IMR-90 (cell line): ENCODE results near the gene HAGHL. TPM values are rescaled to one million over a fixed set of nuclear protein-coding genes. Genes with fewer than 3 reads are reported as not detected.

Experiments used
- ATAC-seq: fragments of 200-7000 bp; cut with Tn5 transposase; 2 replicates; pipeline ENCODE4 v1.9.1; 2020; ENCODE audit warnings: low read depth, mild to moderate bottlenecking, moderate library complexity
- BruUV-seq: library from RNA; stranded (reverse); fragments of 400-500 nt; replicated peaks from 2 replicates; lab custom pipeline; 2021; lab: Mats Ljungman, UMichigan
- CTCF ChIA-PET: fragments of 300-600 bp; formaldehyde crosslinking; extraction: SDS; loops from one replicate; lab custom pipeline; 2021; ENCODE audit warnings: antibody characterized with exemption; lab: Yijun Ruan, JAX
- POLR2A ChIA-PET: fragments of 300-600 bp; sonication (Branson Sonifier 250); formaldehyde crosslinking; loops from one replicate; lab custom pipeline; 2022; ENCODE audit warnings: antibody characterized with exemption; ENCODE audit not compliant: unreplicated experiment; lab: Charles Lee
- DNase-seq: peaks from one replicate; pipeline ENCODE4 v3.0.0; 2013
- H2AFZ ChIP-seq: replicated peaks from 2 replicates; pipeline ENCODE3; 2013; ENCODE audit warnings: low read length, mild to moderate bottlenecking; ENCODE audit not compliant: poor library complexity
- H2AK5ac ChIP-seq: 2 replicates; pipeline ENCODE4 v1.6.1; 2013; ENCODE audit warnings: low read depth, low read length, inconsistent platforms
- H2AK9ac ChIP-seq: replicated peaks from 2 replicates; pipeline ENCODE3; 2013; ENCODE audit warnings: mild to moderate bottlenecking, low read depth, low read length, moderate library complexity; ENCODE audit not compliant: poor library complexity
- H2BK120ac ChIP-seq: 2 replicates; pipeline ENCODE4 v1.6.1; 2013; ENCODE audit warnings: low read depth, low read length, inconsistent platforms
- H2BK15ac ChIP-seq: 3 replicates; pipeline ENCODE4 v1.6.1; 2013; ENCODE audit warnings: low read depth, low read length, inconsistent platforms
- H2BK20ac ChIP-seq: 2 replicates; pipeline ENCODE4 v1.6.1; 2013; ENCODE audit warnings: low read depth, mild to moderate bottlenecking, inconsistent platforms, low read length, moderate library complexity
- H2BK5ac ChIP-seq: 2 replicates; pipeline ENCODE4 v1.6.1; 2013; ENCODE audit warnings: mild to moderate bottlenecking, low read depth, low read length, inconsistent platforms; ENCODE audit not compliant: poor library complexity, severe bottlenecking
- H3K14ac ChIP-seq: replicated peaks from 2 replicates; pipeline ENCODE4 v1.6.1; 2013; ENCODE audit warnings: low read depth, low read length, inconsistent platforms
- H3K18ac ChIP-seq: 2 replicates; pipeline ENCODE4 v1.6.1; 2013; ENCODE audit warnings: low read depth, low read length, control low read depth
- H3K23ac ChIP-seq: 2 replicates; pipeline ENCODE4 v1.6.1; 2013; ENCODE audit warnings: low read depth, low read length, inconsistent platforms
- H3K27ac ChIP-seq: 2 replicates; pipeline ENCODE4 v1.5.1; 2013; ENCODE audit warnings: mild to moderate bottlenecking, control low read depth, low read length; ENCODE audit not compliant: insufficient read depth
- H3K27me3 ChIP-seq: 2 replicates; pipeline ENCODE4 v1.6.1; 2013; ENCODE audit warnings: low read length; ENCODE audit not compliant: control insufficient read depth, insufficient read depth
- H3K36me3 ChIP-seq: 2 replicates; pipeline ENCODE4 v1.6.1; 2013; ENCODE audit warnings: low read length, mixed read lengths; ENCODE audit not compliant: control insufficient read depth, insufficient read depth
- H3K4ac ChIP-seq: 2 replicates; pipeline ENCODE4 v1.6.1; 2013; ENCODE audit warnings: low read depth, low read length, inconsistent platforms
- H3K4me1 ChIP-seq: 2 replicates; pipeline ENCODE4 v1.6.1; 2013; ENCODE audit warnings: low read length, mixed read lengths; ENCODE audit not compliant: control insufficient read depth, insufficient read depth
- H3K4me2 ChIP-seq: 2 replicates; pipeline ENCODE4 v1.6.1; 2013; ENCODE audit warnings: low read depth, mild to moderate bottlenecking, control low read depth, low read length, moderate library complexity
- H3K4me3 ChIP-seq: 2 replicates; pipeline ENCODE4 v1.5.1; 2013; ENCODE audit warnings: low read depth, mild to moderate bottlenecking, control low read depth, low read length, moderate library complexity; ENCODE audit not compliant: insufficient read depth
- H3K56ac ChIP-seq: 2 replicates; pipeline ENCODE4 v1.6.1; 2013; ENCODE audit warnings: low read length, inconsistent platforms; ENCODE audit not compliant: insufficient read depth; ENCODE audit errors: extremely low read depth
- H3K79me1 ChIP-seq, 2 experiments: 2 replicates each; pipeline ENCODE4 v1.6.1; 2013; ENCODE audit warnings: low read length in 2 of 2, inconsistent platforms in 1 of 2, low read depth in 1 of 2
- H3K9ac ChIP-seq: 2 replicates; pipeline ENCODE4 v1.6.1; 2013; ENCODE audit warnings: low read depth, low read length, control low read depth
- H3K9me1 ChIP-seq: 2 replicates; pipeline ENCODE4 v1.6.1; 2013; ENCODE audit warnings: low read length, inconsistent platforms; ENCODE audit not compliant: insufficient read depth
- H3K9me3 ChIP-seq: 2 replicates; pipeline ENCODE4 v1.6.1; 2013; ENCODE audit warnings: low read length; ENCODE audit not compliant: control insufficient read depth, insufficient read depth
- H4K20me1 ChIP-seq: 2 replicates; pipeline ENCODE4 v1.6.1; 2013; ENCODE audit warnings: low read length, inconsistent platforms; ENCODE audit not compliant: insufficient read depth
- H4K5ac ChIP-seq: 2 replicates; pipeline ENCODE4 v1.6.1; 2013; ENCODE audit warnings: mild to moderate bottlenecking, low read depth, low read length, control low read depth
- H4K8ac ChIP-seq, 2 experiments: 2 replicates each; pipeline ENCODE4 v1.6.1; 2013; ENCODE audit warnings: low read depth in 2 of 2, low read length in 2 of 2, control low read depth in 1 of 2, inconsistent platforms in 1 of 2
- H4K91ac ChIP-seq: 2 replicates; pipeline ENCODE4 v1.6.1; 2013; ENCODE audit warnings: low read depth, low read length, inconsistent platforms; ENCODE audit not compliant: insufficient read depth
- CTCF ChIP-seq: conservative IDR thresholded peaks from 2 replicates; pipeline ENCODE4 v1.5.1; 2012; ENCODE audit warnings: mild to moderate bottlenecking, low read depth, low read length, improper control_type of control experiment
- MAZ ChIP-seq: IDR thresholded peaks from 2 replicates; pipeline ENCODE4 v1.6.1; 2012; ENCODE audit warnings: low read depth, mild to moderate bottlenecking, low read length, improper control_type of control experiment, moderate library complexity, borderline replicate concordance
- WGBS, 2 experiments: methylation state at CpG; one replicate each; pipeline versions ENCODE4 v1.1.5 to v1.1.7; 2013; ENCODE audit warnings: missing lambda C conversion rate in 2 of 2; ENCODE audit not compliant: insufficient read length in 1 of 2; ENCODE audit errors: extremely low coverage in 2 of 2; 5-methylcytosine and 5-hydroxymethylcytosine counted together
- dilution Hi-C: fragments of 300-500 bp; cut with HindIII; formaldehyde crosslinking; loops from one replicate; pipeline ENCODE4 v1.14.3; 2018; ENCODE audit warnings: low sequenced_read_pairs; ENCODE audit not compliant: unreplicated experiment
- in situ Hi-C: fragments of 300-500 bp; cut with MboI; formaldehyde crosslinking; loops from 3 replicates; pipeline ENCODE4 v1.14.3; 2019; ENCODE audit warnings: low sequenced_read_pairs, inconsistent platforms, mixed read lengths
- intact Hi-C: fragments of 100-400 bp; cut with micrococcal nuclease; formaldehyde crosslinking; loops from 2 replicates; pipeline ENCODE4 v1.10.0; 2022
- polyA plus RNA-seq, 3 experiments: library from polyadenylated mRNA; depleted of rRNA; stranded (reverse); fragments of >200 nt; gene quantifications; 2 replicates each; pipeline ENCODE4 v1.2.3, GENCODE V29; 2012; ENCODE audit warnings: low replicate concordance in 1 of 3
- total RNA-seq: library from RNA; depleted of rRNA; stranded (reverse); fragments of >200 nt; gene quantifications from 2 replicates; pipeline ENCODE4 v1.2.3, GENCODE V29; 2012

Gene HAGHL
- total and polyA plus RNA-seq, 2 of the 4 experiments (the other 2 are of a cell fraction), result 3.0 to 12.5 TPM

GRCh38 chr16:719815-720446 lies 7.0 kb upstream of the HAGHL start:
- peak overlapping the region; percentile 16 for H3K27ac ChIP-seq
- DNase-seq (no peak), ATAC-seq (no peak)
- H4K91ac ChIP-seq, result no peak overlapping the region
- H2BK20ac ChIP-seq, result no peak overlapping the region
- peaks cover 7% of the 10 kb centered on the region for H4K20me1 ChIP-seq
- no peak for TF ChIP-seq MAZ
- peak; percentile 23 for TF ChIP-seq CTCF
- WGBS, 2 experiments, result 10% methylated on average over 2 of the region's 16 CpGs; no CpG with 5 or more reads in 1 of the 2 experiments
- peak overlapping the region; percentile 98 for H3K4me3 ChIP-seq
- peak overlapping the region; percentile 28; the same call in 1 of the 2 replicates for H3K23ac ChIP-seq
- BruUV-seq, result no TSS peak
- H3K9ac ChIP-seq, result peak overlapping the region; percentile 79; the same call in 1 of the 2 replicates
- peak overlapping the region; percentile 96 for H2AFZ ChIP-seq
- H3K79me1 ChIP-seq, result peaks cover 13 to 23% of the 10 kb centered on the region in 2 experiments
- H2BK5ac ChIP-seq, result peak overlapping the region; percentile 93
- peak overlapping the region; percentile 92 for H2AK9ac ChIP-seq
- POLR2A ChIA-PET, result interaction anchor here (0.5 kb wide), 1 partner anchor 10 kb away, joined by 4 read pairs; no protein-coding TSS in a partner anchor
- no peak overlapping the region for H3K56ac ChIP-seq
- peak overlapping the region; percentile 8; the same call in 1 of the 2 replicates for H4K5ac ChIP-seq
- H2BK120ac ChIP-seq, result no peak overlapping the region
- dilution Hi-C loops (no loop called here), intact Hi-C loops (no loop called here), in situ Hi-C loops (loop anchor here (25.0 kb wide), 1 partner anchor 342 kb away; the partner anchor contains the start of gene SSTR5)
- H3K14ac ChIP-seq, result no peak overlapping the region
- H3K36me3 ChIP-seq, result peaks cover 1% of the 10 kb centered on the region; the same call in 1 of the 2 replicates
- H3K9me1 ChIP-seq, result no peaks in the 10 kb centered on the region
- peaks cover 17% of the 10 kb centered on the region for H3K4me1 ChIP-seq
- H3K27me3 ChIP-seq, result no peaks in the 10 kb centered on the region
- peak overlapping the region; percentile 68 for H3K4me2 ChIP-seq
- CTCF ChIA-PET, result interaction anchor here (0.6 kb wide), 1 partner anchor 8 kb away, joined by 3 read pairs; no protein-coding TSS in a partner anchor
- H4K8ac ChIP-seq, result peak overlapping the region in 1 of 2 experiments; percentile 94; a peak in 2 of 4 replicates
- H3K4ac ChIP-seq, result peak overlapping the region; percentile 83
- H2BK15ac ChIP-seq, result no peak overlapping the region
- peak overlapping the region; percentile 25 for H2AK5ac ChIP-seq
- no peak overlapping the region for H3K18ac ChIP-seq
- H3K9me3 ChIP-seq, result no peaks in the 10 kb centered on the region
